Cardiac muscle cell (in vitro differentiated cells and primary cell): ENCODE data around the gene EIF3A. TPM values are rescaled to one million over a fixed set of nuclear protein-coding genes. Genes with fewer than 3 reads are reported as not detected.
"Not testable (repeated sequence)": the region's sequence is repeated elsewhere in the genome, so short reads cannot be mapped to it uniquely, and the experiment has no call there.

Experiments
- DNase-seq, 2 donors: peaks; one replicate each; pipeline versions ENCODE4 v3.0.0 to v3.0.0-alpha.2; 2010 to 2017; ENCODE audit warnings: low read depth in 1 of 2, low spot score in 1 of 2
- H3K27ac ChIP-seq: fragments of 200-600 bp; sonication (generic); 2 replicates; pipeline ENCODE4 v1.5.1; 2016
- H3K27me3 ChIP-seq: fragments of 200-600 bp; sonication (generic); 2 replicates; pipeline ENCODE4 v1.6.0; 2016; ENCODE audit warnings: control low read depth
- H3K36me3 ChIP-seq: fragments of 200-600 bp; sonication (generic); 2 replicates; pipeline ENCODE4 v1.5.1; 2016; ENCODE audit warnings: control low read depth
- H3K4me1 ChIP-seq: fragments of 200-600 bp; sonication (generic); 2 replicates; pipeline ENCODE4 v1.8.1; 2017; ENCODE audit warnings: low read depth, mild to moderate bottlenecking, mixed run types
- H3K4me3 ChIP-seq: fragments of 200-600 bp; sonication (generic); 2 replicates; pipeline ENCODE4 v1.5.1; 2016; ENCODE audit warnings: mild to moderate bottlenecking
- H3K9me3 ChIP-seq: fragments of 200-600 bp; sonication (generic); 2 replicates; pipeline ENCODE4 v1.5.1; 2017; ENCODE audit warnings: low read depth, mild to moderate bottlenecking, control low read depth
- polyA plus RNA-seq: library from polyadenylated mRNA; unstranded; fragments of >200 nt; fragmentation: Nextera tagmentation; extraction: Ambion mirVana; gene quantifications from 2 replicates; pipeline ENCODE4 v1.2.1, GENCODE V29; 2016
- total RNA-seq: library from RNA; depleted of rRNA; stranded (reverse); fragments of >200 nt; gene quantifications from 2 replicates; pipeline ENCODE4 v1.2.3, GENCODE V29; 2016
- TF ChIP-seq, protein P1 (sequence below): IDR thresholded peaks from 2 replicates; pipeline ENCODE4 v1.5.1; 2012; ENCODE audit warnings: low read depth, mild to moderate bottlenecking, low read length

EIF3A gene
- total and polyA plus RNA-seq, 2 experiments from 2014 or later: 56.7 to 140 TPM

DNA sequence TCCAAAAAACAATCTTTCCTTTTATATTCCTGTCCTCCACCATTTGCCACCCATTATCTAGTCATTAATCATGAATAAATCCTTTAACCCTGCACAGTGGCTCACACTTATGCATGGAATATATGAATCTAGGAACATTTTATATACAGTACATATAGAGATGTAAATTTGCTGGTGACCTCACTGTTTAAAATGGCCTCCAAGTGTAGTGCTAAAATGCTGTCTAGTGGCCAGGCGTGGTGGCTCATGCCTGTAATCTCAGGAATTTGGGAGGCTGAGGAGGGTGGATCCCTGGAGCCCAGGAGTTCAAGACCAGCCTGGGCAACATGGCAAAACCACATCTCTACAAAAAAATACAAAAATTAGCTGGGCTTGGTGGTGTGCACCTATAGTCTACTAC lies 41.5 kb downstream of the EIF3A start:
- TF ChIP-seq, protein P1, sequence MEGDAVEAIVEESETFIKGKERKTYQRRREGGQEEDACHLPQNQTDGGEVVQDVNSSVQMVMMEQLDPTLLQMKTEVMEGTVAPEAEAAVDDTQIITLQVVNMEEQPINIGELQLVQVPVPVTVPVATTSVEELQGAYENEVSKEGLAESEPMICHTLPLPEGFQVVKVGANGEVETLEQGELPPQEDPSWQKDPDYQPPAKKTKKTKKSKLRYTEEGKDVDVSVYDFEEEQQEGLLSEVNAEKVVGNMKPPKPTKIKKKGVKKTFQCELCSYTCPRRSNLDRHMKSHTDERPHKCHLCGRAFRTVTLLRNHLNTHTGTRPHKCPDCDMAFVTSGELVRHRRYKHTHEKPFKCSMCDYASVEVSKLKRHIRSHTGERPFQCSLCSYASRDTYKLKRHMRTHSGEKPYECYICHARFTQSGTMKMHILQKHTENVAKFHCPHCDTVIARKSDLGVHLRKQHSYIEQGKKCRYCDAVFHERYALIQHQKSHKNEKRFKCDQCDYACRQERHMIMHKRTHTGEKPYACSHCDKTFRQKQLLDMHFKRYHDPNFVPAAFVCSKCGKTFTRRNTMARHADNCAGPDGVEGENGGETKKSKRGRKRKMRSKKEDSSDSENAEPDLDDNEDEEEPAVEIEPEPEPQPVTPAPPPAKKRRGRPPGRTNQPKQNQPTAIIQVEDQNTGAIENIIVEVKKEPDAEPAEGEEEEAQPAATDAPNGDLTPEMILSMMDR: no peak
- no peak overlapping the region for H3K27ac ChIP-seq
- H3K27me3 ChIP-seq: no peaks in the 10 kb centered on the region
- no peak for DNase-seq
- no peak overlapping the region for H3K4me3 ChIP-seq
- no peaks in the 10 kb centered on the region for H3K9me3 ChIP-seq
- H3K36me3 ChIP-seq: peaks cover 83% of the 10 kb centered on the region
- H3K4me1 ChIP-seq: no peaks in the 10 kb centered on the region

DNA sequence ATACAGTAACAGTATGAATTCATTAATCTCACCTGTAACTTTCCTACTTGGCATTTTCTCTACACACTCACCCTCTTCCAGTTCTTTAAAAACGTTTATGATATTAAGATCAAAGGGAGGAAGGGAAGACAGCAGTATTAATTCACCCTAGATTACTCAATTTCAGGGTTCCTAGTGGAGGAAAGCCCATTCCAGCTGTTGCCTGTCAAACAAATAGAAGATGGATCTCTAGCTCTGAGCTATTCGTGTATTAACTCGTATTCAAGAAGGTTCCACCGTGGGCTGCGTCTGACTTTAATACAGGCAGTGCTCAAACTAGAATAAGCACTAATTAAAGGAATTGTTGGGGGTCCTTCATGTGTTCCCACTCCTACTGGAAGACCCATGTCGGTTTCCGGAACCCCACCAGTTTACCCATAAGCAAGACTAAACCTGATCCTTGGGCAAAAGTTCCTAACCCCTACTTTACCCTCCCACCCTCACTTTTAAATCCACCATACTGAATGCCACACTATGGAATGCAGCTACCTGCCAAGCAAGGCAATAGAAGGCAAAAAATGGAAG lies 49.0 kb downstream of the EIF3A start:
- Histone ChIP-seq H3K4me1 (no peaks in the 10 kb centered on the region), H3K36me3 (peaks cover 28% of the 10 kb centered on the region), H3K9me3 (no peaks in the 10 kb centered on the region), H3K27ac (no peak overlapping the region), H3K4me3 (no peak overlapping the region), H3K27me3 (no peaks in the 10 kb centered on the region)
- DNase-seq: no peak
- TF ChIP-seq, protein P1: no peak

DNA sequence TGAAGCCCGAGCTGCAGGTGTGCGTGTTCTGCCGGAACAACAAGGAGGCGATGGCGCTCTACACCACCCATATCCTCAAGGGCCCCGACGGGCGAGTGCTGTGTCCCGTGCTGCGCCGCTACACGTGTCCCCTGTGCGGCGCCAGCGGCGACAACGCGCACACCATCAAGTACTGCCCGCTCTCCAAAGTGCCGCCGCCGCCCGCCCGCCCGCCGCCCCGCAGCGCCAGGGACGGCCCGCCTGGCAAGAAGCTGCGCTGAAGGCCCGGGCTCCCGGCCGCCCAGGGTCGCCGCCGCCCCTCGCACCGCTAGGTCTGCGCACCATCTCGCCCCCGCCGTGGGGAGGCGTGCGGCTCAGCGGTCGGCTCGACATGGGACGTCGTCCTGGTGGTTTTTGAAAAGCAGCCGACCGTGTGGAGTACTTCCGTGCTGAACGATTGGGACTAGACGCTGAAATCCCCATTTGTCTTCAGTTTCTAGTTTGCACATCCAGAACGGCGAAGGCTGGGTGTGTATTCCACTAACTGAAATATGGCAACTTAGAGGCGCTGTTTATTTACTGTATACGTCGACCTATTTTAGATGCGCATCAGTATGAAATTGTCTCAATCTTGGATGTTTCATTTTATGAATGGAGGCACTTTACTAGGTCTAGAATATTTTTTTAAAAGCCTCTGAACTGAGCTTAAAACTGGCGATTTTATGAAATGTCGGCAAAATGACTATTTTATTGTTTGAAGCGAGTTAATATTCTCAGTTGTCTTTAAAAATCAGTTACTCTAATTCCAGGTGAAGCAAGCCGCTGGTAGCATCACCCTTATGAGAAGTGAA lies 50.0 kb downstream of the EIF3A start:
- Histone ChIP-seq H3K27me3 (no peaks in the 10 kb centered on the region), H3K4me3 (peak overlapping the region; percentile 52), H3K27ac (no peak overlapping the region), H3K36me3 (peaks cover 18% of the 10 kb centered on the region), H3K4me1 (no peaks in the 10 kb centered on the region), H3K9me3 (no peaks in the 10 kb centered on the region)
- TF ChIP-seq, protein P1: no peak
- DNase-seq: peak; percentile 57 to 72

DNA sequence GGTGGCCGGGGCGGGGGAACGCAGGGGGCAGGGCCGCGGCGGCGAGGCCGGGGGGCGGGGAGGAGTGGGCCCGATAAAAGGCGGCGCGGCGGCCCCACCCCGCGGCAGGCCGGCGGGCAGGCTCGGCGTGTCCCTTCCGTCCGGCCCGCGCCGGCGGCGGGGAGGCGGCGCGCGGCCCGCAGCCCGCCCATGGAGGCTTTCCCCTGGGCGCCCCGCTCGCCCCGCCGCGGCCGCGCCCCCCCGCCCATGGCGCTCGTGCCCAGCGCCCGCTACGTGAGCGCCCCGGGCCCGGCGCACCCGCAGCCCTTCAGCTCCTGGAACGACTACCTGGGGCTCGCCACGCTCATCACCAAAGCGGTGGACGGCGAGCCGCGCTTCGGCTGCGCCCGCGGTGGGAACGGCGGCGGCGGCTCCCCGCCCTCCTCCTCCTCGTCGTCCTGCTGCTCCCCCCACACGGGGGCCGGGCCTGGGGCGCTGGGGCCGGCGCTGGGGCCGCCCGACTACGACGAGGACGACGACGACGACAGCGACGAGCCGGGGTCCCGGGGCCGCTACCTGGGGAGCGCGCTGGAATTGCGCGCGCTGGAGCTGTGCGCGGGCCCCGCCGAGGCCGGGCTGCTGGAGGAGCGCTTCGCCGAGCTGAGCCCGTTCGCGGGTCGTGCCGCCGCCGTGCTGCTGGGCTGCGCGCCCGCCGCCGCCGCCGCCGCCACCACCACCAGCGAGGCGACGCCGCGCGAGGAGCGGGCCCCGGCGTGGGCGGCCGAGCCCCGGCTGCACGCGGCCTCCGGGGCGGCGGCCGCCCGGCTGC lies 50.8 kb downstream of the EIF3A start, which contains the start of gene NANOS1:
NANOS1 (plus strand) TSS at position 102 of the 808 bp plus-strand sequence; CDS start at position 190, 88 bp downstream.
- DNase-seq: peak in 1 of 2 donors; percentile 58
- H3K4me1 ChIP-seq: no peaks in the 10 kb centered on the region
- peak within 1 kb of the TSS; percentile 52 for H3K4me3 ChIP-seq
- H3K36me3 ChIP-seq: peaks cover 18% of the 10 kb centered on the region
- H3K9me3 ChIP-seq: no peaks in the 10 kb centered on the region
- no peaks in the 10 kb centered on the region for H3K27me3 ChIP-seq
- no peak within 1 kb of the TSS for H3K27ac ChIP-seq
- TF ChIP-seq, protein P1: no peak

DNA sequence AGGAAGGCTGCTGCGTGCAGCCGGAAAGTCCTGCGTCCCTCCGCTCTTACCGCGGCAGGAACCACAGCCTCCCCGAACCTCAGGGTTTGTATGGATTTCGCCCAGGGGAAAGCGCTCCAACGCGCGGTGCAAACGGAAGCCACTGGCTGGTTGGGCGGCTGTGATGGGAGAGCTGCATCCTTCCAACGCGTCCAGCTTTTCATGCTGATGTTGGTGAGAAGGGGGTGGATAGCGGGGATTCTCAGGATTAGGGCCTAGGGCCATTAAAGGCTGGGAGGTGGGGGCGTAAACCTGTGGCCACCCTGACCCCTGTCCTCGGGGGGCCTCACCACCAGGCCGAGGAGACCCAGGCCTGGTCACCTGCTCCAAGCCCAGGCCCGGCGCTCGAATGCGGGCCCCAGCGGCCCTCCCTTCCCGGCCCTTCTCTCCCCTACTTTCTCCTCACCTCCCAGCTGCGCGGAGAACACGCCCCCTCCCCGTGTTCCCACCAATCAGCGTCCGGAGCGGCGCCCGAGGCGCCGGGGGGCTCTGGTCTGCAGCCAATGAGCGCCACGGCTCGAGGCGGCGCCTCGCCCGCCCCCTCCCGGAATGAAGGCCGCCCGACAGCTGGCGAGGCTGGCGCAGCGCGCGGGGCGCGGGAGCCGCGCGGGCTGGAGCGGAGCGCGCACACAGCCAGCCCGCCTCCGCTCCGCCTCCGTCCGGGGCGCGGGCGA lies 51.6 kb downstream of the EIF3A start:
- Histone ChIP-seq H3K9me3 (no peaks in the 10 kb centered on the region), H3K4me1 (no peaks in the 10 kb centered on the region), H3K4me3 (peak overlapping the region; percentile 27), H3K36me3 (peaks cover 10% of the 10 kb centered on the region), H3K27me3 (no peaks in the 10 kb centered on the region), H3K27ac (no peak overlapping the region)
- TF ChIP-seq, protein P1: no peak
- DNase-seq: peak; percentile 92

DNA sequence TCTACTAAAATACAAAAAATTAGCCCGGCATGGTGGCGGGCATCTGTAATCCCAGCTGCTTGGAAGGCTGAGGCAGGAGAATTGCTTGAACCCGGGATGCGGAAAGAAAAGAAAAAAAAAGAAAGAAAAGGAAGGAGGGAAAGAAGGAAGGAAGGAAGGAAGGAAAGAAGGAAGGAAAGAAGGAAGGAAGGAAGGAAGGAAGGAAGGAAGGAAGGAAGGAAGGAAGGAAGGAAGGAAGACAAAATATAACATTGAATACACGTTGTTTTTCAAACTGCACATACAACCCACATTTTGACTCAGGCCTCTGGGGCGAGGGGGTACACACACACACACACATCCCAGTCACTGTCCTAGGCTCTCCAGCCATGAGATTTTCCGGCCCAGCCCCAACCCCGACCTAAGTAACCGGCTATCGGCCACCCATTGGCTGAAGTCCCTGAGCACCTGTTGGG lies 52.1 kb downstream of the EIF3A start:
- not testable (repeated sequence) for H3K9me3 ChIP-seq, H3K4me1 ChIP-seq, DNase-seq, H3K27me3 ChIP-seq, H3K4me3 ChIP-seq, H3K36me3 ChIP-seq, H3K27ac ChIP-seq
